ENCODE measurements around the gene PKIG. TPM values are rescaled to one million over a fixed set of nuclear protein-coding genes. Genes with fewer than 3 reads are reported as not detected.

Gene PKIG
- total RNA-seq, 1 donor from 2014 or later, result 1.4 TPM

DNA sequence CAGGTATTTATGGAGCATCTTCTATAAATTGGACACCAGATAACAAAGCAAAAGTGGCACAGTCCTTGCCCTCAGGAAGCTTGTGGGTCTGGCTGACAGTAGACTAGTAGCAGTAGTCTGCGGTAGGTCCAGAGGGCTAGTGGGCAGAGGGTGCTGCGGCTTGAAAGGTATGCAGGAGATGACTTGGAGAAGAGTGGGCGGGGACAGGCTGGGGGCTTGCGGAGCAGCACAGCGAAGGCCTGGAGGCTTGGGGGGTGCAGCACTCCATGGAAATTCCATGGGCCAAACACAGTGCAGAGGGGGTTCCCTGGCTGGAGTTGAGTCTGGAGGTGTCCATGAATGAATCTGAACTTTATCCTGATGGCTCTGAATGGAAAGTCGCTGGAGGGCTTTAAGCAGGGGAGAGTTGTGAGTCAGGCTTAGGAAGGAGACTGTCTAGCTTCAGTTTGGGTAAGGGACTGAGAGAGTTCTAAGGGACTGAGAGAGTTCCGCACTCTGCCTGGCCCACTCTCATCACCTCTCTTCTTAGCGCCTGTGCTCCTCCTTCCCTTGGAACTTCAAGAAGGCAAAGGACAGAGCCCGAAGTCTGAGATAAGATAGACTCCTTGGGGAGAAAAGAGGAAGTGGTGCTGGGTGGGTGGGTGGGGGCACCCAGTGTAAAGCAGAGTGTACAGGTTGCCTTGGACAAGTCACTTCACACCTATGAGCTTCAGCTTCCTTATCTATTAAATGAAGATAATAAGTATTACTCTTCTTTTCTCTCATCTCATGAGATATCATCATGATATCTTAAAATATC lies 8.8 kb downstream of the PKIG start:
- DNase-seq (ENCODE audit: low spot score), result no peak
- Mint-ChIP-seq H3K4me1 (ENCODE audit: low read depth) (peaks cover 3% of the 10 kb centered on the region), H3K27me3 (ENCODE audit: low read depth) (no peaks in the 10 kb centered on the region), H3K27ac (no peak overlapping the region), H3K36me3 (ENCODE audit: low read depth) (no peaks in the 10 kb centered on the region), H3K9me3 (no peaks in the 10 kb centered on the region), H3K4me3 (ENCODE audit: low read depth) (no peak overlapping the region)
- intact Hi-C loops (cut with micrococcal nuclease), result no loop called here

DNA sequence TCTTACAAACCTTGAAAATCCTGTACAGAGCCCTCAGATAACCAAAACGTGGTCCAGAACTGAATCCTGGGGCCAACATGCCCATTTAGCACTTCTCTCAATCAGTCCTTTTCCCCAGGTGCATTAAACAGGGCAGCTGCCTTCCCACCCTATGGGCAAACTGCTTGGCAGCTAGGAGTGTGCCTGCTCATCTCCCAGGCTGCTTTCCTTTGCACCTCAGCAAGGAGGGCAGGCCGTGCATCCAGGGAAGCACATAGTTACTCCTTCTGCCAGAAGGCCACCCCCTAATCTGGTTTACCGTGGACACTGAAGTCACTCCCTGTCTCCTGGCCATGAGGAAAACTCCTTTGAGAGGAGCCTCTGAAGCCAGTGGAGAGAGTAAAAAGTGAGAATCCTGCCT lies 10.0 kb downstream of the PKIG start:
- intact Hi-C loops (cut with micrococcal nuclease), result no loop called here
- Mint-ChIP-seq H3K27me3 (ENCODE audit: low read depth) (no peaks in the 10 kb centered on the region), H3K4me1 (ENCODE audit: low read depth) (peaks cover 2% of the 10 kb centered on the region), H3K36me3 (ENCODE audit: low read depth) (no peaks in the 10 kb centered on the region), H3K27ac (no peak overlapping the region), H3K4me3 (ENCODE audit: low read depth) (no peak overlapping the region), H3K9me3 (no peaks in the 10 kb centered on the region)
- DNase-seq (ENCODE audit: low spot score), result no peak

DNA sequence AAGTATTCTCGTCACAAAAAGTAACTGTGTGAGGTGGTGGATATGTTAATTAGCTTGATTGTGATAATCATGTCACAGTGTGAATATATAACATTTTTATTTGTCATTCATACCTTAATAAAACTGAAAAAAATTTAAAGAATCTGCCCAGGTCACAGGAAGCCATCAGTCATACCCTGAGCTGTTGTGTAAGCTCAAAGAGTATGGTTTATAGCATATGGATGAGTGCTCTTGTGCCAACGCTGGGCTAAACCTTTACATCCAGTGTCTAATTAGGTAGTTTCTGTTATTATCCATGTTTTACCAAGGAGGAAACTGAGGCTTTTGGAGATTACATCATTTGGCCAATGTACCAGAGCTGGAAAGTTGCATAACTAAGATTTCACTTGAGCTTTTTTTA lies 11.4 kb downstream of the PKIG start:
- intact Hi-C loops (cut with micrococcal nuclease), result no loop called here
- no peaks in the 10 kb centered on the region for H3K9me3 Mint-ChIP-seq
- no peak for DNase-seq (ENCODE audit: low spot score)
- no peak overlapping the region for H3K4me3 Mint-ChIP-seq (ENCODE audit: low read depth)
- H3K27me3 Mint-ChIP-seq (ENCODE audit: low read depth), result no peaks in the 10 kb centered on the region
- H3K27ac Mint-ChIP-seq, result no peak overlapping the region
- peaks cover 10% of the 10 kb centered on the region for H3K4me1 Mint-ChIP-seq (ENCODE audit: low read depth)
- no peaks in the 10 kb centered on the region for H3K36me3 Mint-ChIP-seq (ENCODE audit: low read depth)

DNA sequence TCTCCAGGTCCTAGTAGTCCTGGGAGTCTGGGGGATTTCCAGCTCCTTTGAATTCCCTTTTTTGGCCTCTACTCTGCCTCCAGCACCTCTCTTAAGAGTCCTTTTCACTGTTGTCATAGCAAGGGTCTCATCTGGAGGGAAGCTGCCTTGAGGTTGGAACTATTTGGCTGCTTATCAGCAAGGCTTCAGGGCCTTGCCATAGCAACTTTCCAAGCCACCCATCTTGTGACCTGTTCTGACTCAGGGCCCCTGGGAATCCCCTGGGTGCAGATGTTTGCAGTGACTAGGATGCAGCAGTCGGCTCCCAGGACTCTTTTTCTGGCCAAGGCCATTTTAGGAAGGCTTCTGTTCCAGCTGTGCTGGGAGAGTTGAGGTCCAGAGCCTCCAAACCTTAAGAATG lies 12.4 kb downstream of the PKIG start:
- intact Hi-C loops (cut with micrococcal nuclease), result no loop called here
- H3K27ac Mint-ChIP-seq, result no peak overlapping the region
- no peaks in the 10 kb centered on the region for H3K36me3 Mint-ChIP-seq (ENCODE audit: low read depth)
- no peaks in the 10 kb centered on the region for H3K27me3 Mint-ChIP-seq (ENCODE audit: low read depth)
- H3K4me3 Mint-ChIP-seq (ENCODE audit: low read depth), result no peak overlapping the region
- H3K9me3 Mint-ChIP-seq, result no peaks in the 10 kb centered on the region
- no peak for DNase-seq (ENCODE audit: low spot score)
- peaks cover 10% of the 10 kb centered on the region for H3K4me1 Mint-ChIP-seq (ENCODE audit: low read depth)

DNA sequence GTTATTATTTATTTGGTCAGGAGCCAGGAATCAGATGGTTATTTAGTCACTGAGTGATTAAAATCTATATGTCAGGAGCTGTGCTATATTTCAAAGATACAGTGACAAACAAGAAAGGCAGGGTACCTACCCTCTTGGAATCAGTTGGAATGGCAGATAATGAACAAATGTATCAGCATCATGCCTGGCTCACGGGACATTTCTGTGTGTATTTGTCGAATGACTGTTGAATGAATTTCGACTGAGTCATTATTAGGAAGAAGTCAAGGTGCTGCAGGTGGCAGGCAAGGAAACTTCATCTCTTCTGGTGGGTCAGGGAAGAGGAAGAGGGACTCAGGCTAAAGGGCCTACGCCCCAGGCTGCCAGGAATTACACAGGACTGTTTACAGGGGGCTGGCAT lies 13.6 kb downstream of the PKIG start:
- intact Hi-C loops (cut with micrococcal nuclease), result no loop called here

DNA sequence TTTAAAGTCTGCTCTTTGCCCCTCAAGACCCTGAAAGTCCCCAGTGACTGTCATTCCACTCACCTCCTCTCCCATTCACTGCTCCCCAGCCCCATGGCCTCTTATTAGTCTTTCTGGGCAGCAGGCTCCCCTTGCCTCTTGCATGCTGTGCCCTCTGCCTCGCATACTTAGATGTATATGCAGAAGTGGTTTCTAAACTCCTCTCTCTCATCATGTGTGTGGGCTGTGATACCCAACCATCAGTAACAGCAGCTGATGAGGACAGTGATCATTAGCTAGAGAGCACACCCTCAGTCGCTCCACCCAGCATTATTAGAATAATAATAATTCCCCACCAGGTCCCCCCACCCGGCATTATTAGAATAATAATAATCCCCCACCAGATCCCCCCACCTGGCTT lies 14.5 kb downstream of the PKIG start:
- intact Hi-C loops (cut with micrococcal nuclease), result no loop called here
- Mint-ChIP-seq H3K9me3 (no peaks in the 10 kb centered on the region), H3K36me3 (ENCODE audit: low read depth) (no peaks in the 10 kb centered on the region), H3K27me3 (ENCODE audit: low read depth) (no peaks in the 10 kb centered on the region), H3K4me3 (ENCODE audit: low read depth) (no peak overlapping the region), H3K27ac (no peak overlapping the region), H3K4me1 (ENCODE audit: low read depth) (peaks cover 10% of the 10 kb centered on the region)
- DNase-seq (ENCODE audit: low spot score), result no peak

More for the DNA sequence above, 13.6 kb downstream of the PKIG start:
- no peak overlapping the region for H3K27ac Mint-ChIP-seq
- no peaks in the 10 kb centered on the region for H3K27me3 Mint-ChIP-seq (ENCODE audit: low read depth)
- no peak overlapping the region for H3K4me3 Mint-ChIP-seq (ENCODE audit: low read depth)
- no peaks in the 10 kb centered on the region for H3K36me3 Mint-ChIP-seq (ENCODE audit: low read depth)
- no peaks in the 10 kb centered on the region for H3K9me3 Mint-ChIP-seq
- DNase-seq (ENCODE audit: low spot score), result no peak
- peaks cover 10% of the 10 kb centered on the region for H3K4me1 Mint-ChIP-seq (ENCODE audit: low read depth)

DNA sequence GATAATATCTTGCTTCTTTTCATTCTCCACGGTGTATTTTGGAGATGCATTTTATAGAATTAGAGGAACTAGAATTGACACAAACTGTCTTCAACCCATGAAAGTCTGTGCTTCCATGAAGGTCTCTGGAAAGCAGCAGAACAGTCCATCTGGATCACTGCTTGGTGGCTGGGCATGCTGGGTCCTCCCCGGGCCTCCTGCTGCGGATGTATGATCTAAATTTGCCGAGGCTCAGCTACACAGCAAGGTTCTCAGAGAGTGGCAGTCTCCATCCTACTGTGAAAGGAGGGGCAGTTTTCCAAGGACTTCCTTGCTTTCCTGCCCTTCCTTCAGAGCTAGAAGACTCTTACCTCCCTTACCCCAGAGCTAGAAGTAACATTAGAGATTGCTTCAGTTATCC lies 15.1 kb downstream of the PKIG start:
- no peaks in the 10 kb centered on the region for H3K36me3 Mint-ChIP-seq (ENCODE audit: low read depth)
- intact Hi-C loops (cut with micrococcal nuclease), result no loop called here
- H3K4me3 Mint-ChIP-seq (ENCODE audit: low read depth), result no peak overlapping the region
- no peak for DNase-seq (ENCODE audit: low spot score)
- no peaks in the 10 kb centered on the region for H3K27me3 Mint-ChIP-seq (ENCODE audit: low read depth)
- no peaks in the 10 kb centered on the region for H3K9me3 Mint-ChIP-seq
- H3K27ac Mint-ChIP-seq, result no peak overlapping the region
- H3K4me1 Mint-ChIP-seq (ENCODE audit: low read depth), result peaks cover 12% of the 10 kb centered on the region

DNA sequence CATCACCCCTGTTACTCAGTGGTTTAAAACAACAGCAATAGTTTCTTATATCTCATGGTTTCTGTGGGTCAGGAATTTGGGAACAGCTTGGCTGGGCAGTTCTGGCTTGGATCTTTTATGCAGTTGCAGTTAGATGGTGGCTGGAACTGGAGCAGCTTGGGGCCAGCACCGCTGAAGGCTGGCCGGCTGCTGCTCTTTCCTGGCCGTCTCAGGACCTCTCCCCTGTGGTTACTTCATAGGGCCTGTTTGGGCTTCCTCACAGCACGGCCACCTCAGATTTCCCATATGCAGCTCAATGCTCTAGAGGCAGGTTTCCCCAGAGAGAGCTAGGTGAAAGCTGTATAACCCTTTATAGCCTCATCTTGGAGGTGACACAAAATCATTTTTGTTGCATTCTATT lies 15.6 kb downstream of the PKIG start:
- H3K36me3 Mint-ChIP-seq (ENCODE audit: low read depth), result no peaks in the 10 kb centered on the region
- no peak for DNase-seq (ENCODE audit: low spot score)
- H3K4me3 Mint-ChIP-seq (ENCODE audit: low read depth), result no peak overlapping the region
- peak overlapping the region; percentile 78 for H3K27ac Mint-ChIP-seq
- H3K4me1 Mint-ChIP-seq (ENCODE audit: low read depth), result peaks cover 12% of the 10 kb centered on the region
- H3K9me3 Mint-ChIP-seq, result no peaks in the 10 kb centered on the region
- H3K27me3 Mint-ChIP-seq (ENCODE audit: low read depth), result no peaks in the 10 kb centered on the region
- intact Hi-C loops (cut with micrococcal nuclease), result no loop called here

DNA sequence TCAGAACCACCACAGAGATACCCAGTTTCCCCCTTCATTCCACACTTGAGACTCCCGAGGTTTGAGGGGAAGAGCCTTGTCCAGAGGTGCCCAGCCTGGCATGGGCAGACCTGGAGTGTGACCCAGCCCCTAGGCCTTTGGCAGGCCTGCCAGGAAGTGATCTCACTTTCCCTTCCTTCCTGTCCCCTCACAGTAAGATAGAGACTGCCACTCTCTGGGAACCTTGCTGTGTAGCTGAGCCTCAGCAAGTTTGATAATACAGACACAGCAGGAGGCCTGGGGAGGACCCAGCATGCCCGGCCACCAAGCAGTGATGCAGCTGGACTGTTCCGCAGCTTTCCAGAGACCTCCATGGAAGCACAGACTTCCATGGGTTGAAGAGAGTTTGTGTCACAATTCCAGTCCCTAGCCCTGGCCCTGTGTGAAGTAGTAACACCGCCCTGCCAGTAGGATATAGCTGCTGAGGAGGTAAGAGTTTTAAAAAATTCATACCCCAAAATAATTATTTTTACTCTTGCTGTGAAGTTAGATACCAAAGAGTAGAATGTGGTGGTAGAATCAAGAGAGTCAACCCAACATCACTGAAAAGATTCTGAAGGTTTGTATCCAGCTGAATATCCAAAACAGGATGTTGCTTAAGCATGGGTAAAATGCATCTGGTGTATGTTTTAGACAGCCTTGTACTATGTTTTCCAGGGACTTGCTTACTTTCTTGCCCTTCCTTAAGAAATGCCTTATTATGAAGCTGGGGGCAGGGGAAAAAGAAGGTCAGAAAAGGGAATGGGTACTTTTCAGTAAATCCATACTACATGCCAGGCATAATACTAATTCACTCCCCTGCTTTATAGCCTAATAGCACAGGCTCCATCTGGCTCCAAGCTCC lies 16.3 kb downstream of the PKIG start:
- H3K4me1 Mint-ChIP-seq (ENCODE audit: low read depth), result peaks cover 12% of the 10 kb centered on the region
- DNase-seq (ENCODE audit: low spot score), result no peak
- H3K36me3 Mint-ChIP-seq (ENCODE audit: low read depth), result no peaks in the 10 kb centered on the region
- H3K27ac Mint-ChIP-seq, result peak overlapping the region; percentile 78
- intact Hi-C loops (cut with micrococcal nuclease), result no loop called here
- H3K4me3 Mint-ChIP-seq (ENCODE audit: low read depth), result peak overlapping the region; percentile 67
- no peaks in the 10 kb centered on the region for H3K9me3 Mint-ChIP-seq
- no peaks in the 10 kb centered on the region for H3K27me3 Mint-ChIP-seq (ENCODE audit: low read depth)

DNA sequence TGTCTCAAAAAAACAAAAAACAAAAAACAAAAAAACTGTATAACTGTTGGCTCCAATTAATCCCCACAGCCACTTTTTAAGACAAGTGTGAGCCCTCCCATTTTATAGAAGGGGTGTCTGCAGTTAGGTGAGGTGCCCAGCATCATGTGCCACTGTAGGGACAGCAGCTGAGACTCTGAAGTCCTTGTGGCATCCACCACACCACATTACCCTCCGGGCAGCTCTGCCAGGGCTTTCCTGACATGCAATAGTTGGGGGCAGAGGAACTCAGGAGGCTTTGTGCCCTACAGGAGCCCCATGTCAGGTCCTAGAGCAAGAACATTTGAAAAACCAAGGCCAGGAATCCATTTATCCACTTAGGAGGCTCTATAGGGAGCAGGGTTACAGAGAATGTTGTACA lies 17.3 kb downstream of the PKIG start:
- intact Hi-C loops (cut with micrococcal nuclease), result loop anchor here (5.0 kb wide), 1 partner anchor 927 kb away; no protein-coding TSS in a partner anchor
- H3K4me1 Mint-ChIP-seq (ENCODE audit: low read depth), result peaks cover 10% of the 10 kb centered on the region
- H3K36me3 Mint-ChIP-seq (ENCODE audit: low read depth), result no peaks in the 10 kb centered on the region
- no peak overlapping the region for H3K4me3 Mint-ChIP-seq (ENCODE audit: low read depth)
- H3K27ac Mint-ChIP-seq, result no peak overlapping the region
- no peak for DNase-seq (ENCODE audit: low spot score)
- H3K9me3 Mint-ChIP-seq, result no peaks in the 10 kb centered on the region
- no peaks in the 10 kb centered on the region for H3K27me3 Mint-ChIP-seq (ENCODE audit: low read depth)

DNA sequence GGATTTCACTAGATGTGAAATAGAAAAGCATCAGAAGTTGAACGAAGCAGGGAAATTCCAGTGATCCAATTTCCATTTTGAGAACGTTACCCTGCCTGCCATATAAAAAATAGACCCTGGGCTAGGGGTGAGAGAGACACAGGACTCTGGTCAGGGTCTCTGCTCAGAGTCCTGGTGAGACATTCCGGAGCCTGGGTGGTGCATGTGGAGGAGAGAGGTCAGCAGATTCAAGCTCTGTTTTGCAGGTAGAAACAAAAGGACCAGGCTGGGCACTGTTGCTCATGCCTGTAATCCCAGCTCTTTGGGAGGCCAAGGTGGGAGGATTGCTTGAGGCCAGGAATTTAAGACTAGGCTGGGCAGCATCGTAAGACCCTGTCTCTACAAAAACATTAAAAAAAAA lies 17.9 kb downstream of the PKIG start:
- Mint-ChIP-seq H3K9me3 (no peaks in the 10 kb centered on the region), H3K4me1 (ENCODE audit: low read depth) (peaks cover 10% of the 10 kb centered on the region), H3K36me3 (ENCODE audit: low read depth) (no peaks in the 10 kb centered on the region), H3K27me3 (ENCODE audit: low read depth) (no peaks in the 10 kb centered on the region), H3K4me3 (ENCODE audit: low read depth) (no peak overlapping the region), H3K27ac (no peak overlapping the region)
- DNase-seq (ENCODE audit: low spot score), result no peak
- intact Hi-C loops (cut with micrococcal nuclease), result loop anchor here (5.0 kb wide), 1 partner anchor 928 kb away; no protein-coding TSS in a partner anchor

DNA sequence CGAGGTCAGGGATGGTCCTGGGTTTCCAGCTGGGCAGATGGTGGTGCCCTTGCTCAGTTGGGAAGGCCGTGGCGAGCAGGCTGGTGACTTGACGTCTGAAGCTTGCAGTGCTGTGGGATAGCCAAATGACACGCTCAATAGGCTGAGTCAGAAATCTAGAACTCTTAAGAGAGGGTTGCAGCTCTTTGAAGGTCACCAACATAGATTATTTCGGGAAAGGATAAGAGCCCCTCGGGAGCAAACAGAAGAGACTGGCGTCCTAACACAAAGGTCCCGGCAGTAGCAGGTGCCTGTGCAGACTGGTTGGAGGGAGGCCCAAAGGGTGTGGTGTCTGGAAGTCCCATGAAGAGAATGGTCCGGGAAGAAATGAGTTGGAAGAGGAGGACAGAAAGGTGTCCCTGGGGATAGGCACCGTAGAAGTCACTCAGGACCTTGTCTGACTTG lies 18.4 kb downstream of the PKIG start:
- Mint-ChIP-seq H3K36me3 (ENCODE audit: low read depth) (no peaks in the 10 kb centered on the region), H3K27me3 (ENCODE audit: low read depth) (no peaks in the 10 kb centered on the region), H3K9me3 (no peaks in the 10 kb centered on the region), H3K27ac (no peak overlapping the region), H3K4me3 (ENCODE audit: low read depth) (no peak overlapping the region), H3K4me1 (ENCODE audit: low read depth) (peaks cover 10% of the 10 kb centered on the region)
- DNase-seq (ENCODE audit: low spot score), result no peak
- intact Hi-C loops (cut with micrococcal nuclease), result loop anchor here (5.0 kb wide), 1 partner anchor 928 kb away; no protein-coding TSS in a partner anchor

DNA sequence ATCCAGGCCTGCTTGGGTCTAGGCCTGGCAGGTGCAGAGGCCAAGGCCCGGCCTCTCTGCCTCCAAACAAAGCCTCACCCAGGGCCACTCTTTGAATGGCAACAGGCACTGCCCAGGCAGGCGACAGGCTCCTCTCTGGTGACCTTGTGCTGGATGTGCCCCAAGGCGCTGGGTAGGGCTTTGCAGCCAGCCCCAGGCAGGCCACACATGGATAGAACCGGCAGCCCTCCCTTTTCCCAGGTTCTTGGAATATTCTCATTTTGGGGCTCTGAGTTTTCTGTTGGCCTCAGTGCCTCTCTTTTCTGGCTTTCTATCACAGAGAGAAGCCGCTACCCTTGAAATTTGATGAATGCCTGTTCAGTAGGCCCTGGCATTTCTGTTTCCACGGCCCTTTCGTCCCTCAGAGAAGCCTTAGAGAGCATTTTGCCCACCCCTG lies 18.9 kb downstream of the PKIG start:
- intact Hi-C loops (cut with micrococcal nuclease), result loop anchor here (5.0 kb wide), 1 partner anchor 929 kb away; no protein-coding TSS in a partner anchor
- DNase-seq (ENCODE audit: low spot score), result no peak
- Mint-ChIP-seq H3K27me3 (ENCODE audit: low read depth) (no peaks in the 10 kb centered on the region), H3K27ac (no peak overlapping the region), H3K36me3 (ENCODE audit: low read depth) (no peaks in the 10 kb centered on the region), H3K4me3 (ENCODE audit: low read depth) (no peak overlapping the region), H3K9me3 (no peaks in the 10 kb centered on the region), H3K4me1 (ENCODE audit: low read depth) (peaks cover 10% of the 10 kb centered on the region)

Measured in activated T-helper 2 cell treated with anti-CD3 and anti-CD28 coated beads, Interferon-gamma antibody, Interleukin-2, Interleukin-4, amounts not matched to agents 10 μg/mL and 5 μg/mL and 100 μg/mL, durations not matched to agents 14 hours and 24 hours and 36 hours (primary cell).